Measurements from ENCODE around the gene ACTR10.

GRCh38 chr14:58200480-58200841 is 512 bp downstream of the ACTR10 start:
- TF ChIP-seq POLR2A (IDR thresholded peaks at IDR 0.05), result no peak
- TF ChIP-seq CTCF (IDR thresholded peaks at IDR 0.05), result no peak
- no peak for TF ChIP-seq EP300 (IDR thresholded peaks at IDR 0.05)

All from gastroesophageal sphincter (tissue), 3 donors.